Measurements from ENCODE around the gene CACNA1D.

- no peak for TF ChIP-seq POLR3G (IDR thresholded peaks at IDR 0.05; ENCODE audit: extremely low read depth, insufficient read length, insufficient replicate concordance)
- no peak for TF ChIP-seq MAX (CRISPR knock-in tag; IDR thresholded peaks at IDR 0.05)
- no peak for TF ChIP-seq CTCF (IDR thresholded peaks at IDR 0.05 in 2 of 3, conservative IDR thresholded peaks at IDR 0.05 in 1 of 3; ENCODE audit: insufficient read depth in 2 of 3, low read depth in 1 of 3, low read length in 3 of 3)
- no peak for TF ChIP-seq PURB (CRISPR knock-in tag; IDR thresholded peaks at IDR 0.05; ENCODE audit: low read depth)
- no peak for TF ChIP-seq POLR2AphosphoS2 (IDR thresholded peaks at IDR 0.05; ENCODE audit: low read length)
- no peak for TF ChIP-seq MAFK (IDR thresholded peaks at IDR 0.05; ENCODE audit: low read length)
- TF ChIP-seq MCM3 (IDR thresholded peaks at IDR 0.05), result no peak
- TF ChIP-seq ARNT (IDR thresholded peaks at IDR 0.05), result no peak
- no peak for TF ChIP-seq ZNF407 (IDR thresholded peaks at IDR 0.05; ENCODE audit: low read depth)
- no peak for TF ChIP-seq ZBTB49 (CRISPR knock-in tag; IDR thresholded peaks at IDR 0.05; ENCODE audit: borderline replicate concordance)
- TF ChIP-seq PHF8 (IDR thresholded peaks at IDR 0.05; ENCODE audit: borderline replicate concordance, low read length), result no peak
- TF ChIP-seq KAT7 (CRISPR knock-in tag; IDR thresholded peaks at IDR 0.05; ENCODE audit: borderline replicate concordance), result no peak
- TF ChIP-seq POLR2AphosphoS5 (IDR thresholded peaks at IDR 0.05; ENCODE audit: control insufficient read depth, insufficient read depth, low read depth, low read length), result no peak
- TF ChIP-seq XRCC4 (IDR thresholded peaks at IDR 0.05; ENCODE audit: extremely low read depth, insufficient read depth, insufficient read length), result no peak
Observed at GRCh38 chr3:53776494-53777101, 282.2 kb downstream of the CACNA1D start.

Data from K562 (cell line).